ENCODE measurements around the gene IFT88. TPM values are rescaled to one million over a fixed set of nuclear protein-coding genes. Genes with fewer than 3 reads are reported as not detected.

The IFT88 gene
- total and polyA plus RNA-seq, 2 of the 4 experiments (the other 2 are of a cell fraction) = 5.5 to 8.6 TPM

GRCh38 chr13:20684041-20684440 lies 117.1 kb downstream of the IFT88 start:
- H3K23ac ChIP-seq (ENCODE audit: low read depth, low read length) = no peak overlapping the region
- no peaks in the 10 kb centered on the region for H4K20me1 ChIP-seq (ENCODE audit: insufficient read depth, low read length)
- TF ChIP-seq POLR2A (IDR thresholded peaks at IDR 0.05; ENCODE audit: low read depth, low read length) (no peak), MAFK (IDR thresholded peaks at IDR 0.05; ENCODE audit: low read depth, low read length) (no peak), RCOR1 (IDR thresholded peaks at IDR 0.05; ENCODE audit: insufficient replicate concordance, low read length) (no peak), SMC3 (IDR thresholded peaks at IDR 0.05; ENCODE audit: low read depth, low read length) (no peak), RFX5 (IDR thresholded peaks at IDR 0.05; ENCODE audit: low read depth, low read length) (no peak), FOS (IDR thresholded peaks at IDR 0.05; ENCODE audit: low read depth, low read length) (no peak), CTCF (conservative IDR thresholded peaks at IDR 0.05; ENCODE audit: low read depth, low read length) (no peak), CEBPB (IDR thresholded peaks at IDR 0.05; ENCODE audit: low read depth, low read length) (no peak), BHLHE40 (IDR thresholded peaks at IDR 0.05; ENCODE audit: low read depth, low read length) (no peak), MAZ (IDR thresholded peaks at IDR 0.05; ENCODE audit: borderline replicate concordance, low read depth, low read length) (no peak), RAD21 (IDR thresholded peaks at IDR 0.05; ENCODE audit: low read length) (no peak)
- TF ChIP-seq, protein P1, sequence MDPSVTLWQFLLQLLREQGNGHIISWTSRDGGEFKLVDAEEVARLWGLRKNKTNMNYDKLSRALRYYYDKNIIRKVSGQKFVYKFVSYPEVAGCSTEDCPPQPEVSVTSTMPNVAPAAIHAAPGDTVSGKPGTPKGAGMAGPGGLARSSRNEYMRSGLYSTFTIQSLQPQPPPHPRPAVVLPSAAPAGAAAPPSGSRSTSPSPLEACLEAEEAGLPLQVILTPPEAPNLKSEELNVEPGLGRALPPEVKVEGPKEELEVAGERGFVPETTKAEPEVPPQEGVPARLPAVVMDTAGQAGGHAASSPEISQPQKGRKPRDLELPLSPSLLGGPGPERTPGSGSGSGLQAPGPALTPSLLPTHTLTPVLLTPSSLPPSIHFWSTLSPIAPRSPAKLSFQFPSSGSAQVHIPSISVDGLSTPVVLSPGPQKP (IDR thresholded peaks at IDR 0.05; ENCODE audit: borderline replicate concordance, low read depth, low read length) = no peak
- H2BK20ac ChIP-seq (ENCODE audit: low read depth, low read length) = no peak overlapping the region
- H2BK15ac ChIP-seq (ENCODE audit: low read depth, low read length) = no peak overlapping the region
- no peak overlapping the region for H2BK120ac ChIP-seq (ENCODE audit: low read depth, low read length)
- no peak overlapping the region for H3K18ac ChIP-seq (ENCODE audit: low read depth, low read length)
- H3K56ac ChIP-seq (ENCODE audit: extremely low read depth, insufficient read depth, low read length) = no peak overlapping the region
- H3K27me3 ChIP-seq (ENCODE audit: control insufficient read depth, insufficient read depth, low read length) = no peaks in the 10 kb centered on the region
- no peak overlapping the region for H3K27ac ChIP-seq (ENCODE audit: insufficient read depth, low read length)
- no peak overlapping the region for H4K91ac ChIP-seq (ENCODE audit: insufficient read depth, low read depth, low read length)
- ChIA-PET POLR2A (ENCODE audit: unreplicated experiment) (no interaction called here), CTCF (no interaction called here)
- H3K4ac ChIP-seq (ENCODE audit: low read depth, low read length) = no peak overlapping the region
- peaks cover 5% of the 10 kb centered on the region; the same call in 1 of the 2 replicates for H3K4me1 ChIP-seq (ENCODE audit: control insufficient read depth, insufficient read depth, low read length)
- H4K5ac ChIP-seq (ENCODE audit: low read depth, low read length) = no peak overlapping the region
- H3K9me1 ChIP-seq (ENCODE audit: insufficient read depth, low read length) = peaks cover 3% of the 10 kb centered on the region; the same call in 1 of the 2 replicates
- no peak overlapping the region for H3K4me2 ChIP-seq (ENCODE audit: low read depth, low read length)
- BruUV-seq (replicated peaks) = no TSS peak
- H3K79me1 ChIP-seq (ENCODE audit: low read depth in 1 of 2, low read length in 2 of 2) = no peaks in the 10 kb centered on the region
- no peak overlapping the region for H3K14ac ChIP-seq (replicated peaks; ENCODE audit: low read depth, low read length)
- H4K8ac ChIP-seq (ENCODE audit: low read depth in 2 of 2, low read length in 2 of 2) = no peak overlapping the region
- no peak overlapping the region for H2AK9ac ChIP-seq (replicated peaks; ENCODE audit: low read depth, low read length, poor library complexity)
- no peak overlapping the region for H3K4me3 ChIP-seq (ENCODE audit: insufficient read depth, low read depth, low read length)
- H3K9me3 ChIP-seq (ENCODE audit: control insufficient read depth, insufficient read depth, low read length) = no peaks in the 10 kb centered on the region
- no peak overlapping the region for H2AK5ac ChIP-seq (ENCODE audit: low read depth, low read length)
- no peak overlapping the region for H2AFZ ChIP-seq (replicated peaks; ENCODE audit: low read length, poor library complexity)
- intact Hi-C loops (cut with micrococcal nuclease) (no loop called here), dilution Hi-C loops (cut with HindIII; ENCODE audit: low sequenced_read_pairs, unreplicated experiment) (no loop called here), in situ Hi-C loops (cut with MboI; ENCODE audit: low sequenced_read_pairs) (no loop called here)
- 100% methylated on average over 1 of the region's 4 CpGs; no CpG with 5 or more reads in 1 of the 2 experiments for WGBS, 2 experiments (ENCODE audit: extremely low coverage in 2 of 2, insufficient read length in 1 of 2)
- DNase-seq (no peak), ATAC-seq (ENCODE audit: low read depth) (no peak)
- H2BK5ac ChIP-seq (ENCODE audit: low read depth, low read length, poor library complexity, severe bottlenecking) = no peak overlapping the region
- no peak overlapping the region for H3K9ac ChIP-seq (ENCODE audit: low read depth, low read length)
- H3K36me3 ChIP-seq (ENCODE audit: control insufficient read depth, insufficient read depth, low read length) = no peaks in the 10 kb centered on the region

Data from IMR-90 (cell line).